Measurements from ENCODE around the gene COG5.

The COG5 gene

DNA sequence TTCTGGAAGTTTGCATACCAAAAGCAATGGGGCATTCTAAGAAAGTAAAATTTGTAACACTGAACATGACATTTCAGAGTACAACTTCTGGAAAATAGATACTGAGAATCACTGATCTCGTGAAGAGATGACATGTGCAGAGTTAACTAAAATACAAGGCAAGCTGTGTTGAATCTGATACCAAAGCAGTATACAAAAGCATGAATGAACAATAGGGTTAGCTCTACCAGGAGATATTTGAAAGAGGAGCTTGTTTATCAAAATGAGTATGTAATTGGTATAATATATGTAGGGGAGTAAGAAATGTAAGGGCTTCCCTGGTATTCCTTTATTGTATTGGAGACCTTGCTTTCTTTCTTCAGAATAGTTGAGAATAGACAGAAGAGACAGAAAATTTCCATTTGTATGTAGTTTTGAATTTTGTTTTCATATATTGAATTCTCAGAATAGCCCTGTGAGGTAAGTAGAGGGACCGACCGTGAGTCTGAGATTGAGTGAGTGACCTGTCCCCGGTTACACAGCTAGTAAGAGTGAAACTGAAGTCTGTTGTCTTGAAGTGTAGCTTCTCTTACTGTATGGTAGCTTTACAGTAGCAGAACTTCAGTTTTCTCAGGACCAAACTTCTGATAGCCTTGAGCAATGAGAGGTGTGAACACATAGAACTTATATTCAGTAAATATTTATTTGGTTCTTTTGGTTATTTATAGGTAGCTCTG, 389.9 kb downstream of the COG5 start:
- Histone ChIP-seq H3K4me1 (ENCODE audit: insufficient read depth, low read length, poor library complexity, severe bottlenecking) (peaks cover 22% of the 10 kb centered on the region), H3K9me3 (ENCODE audit: insufficient read depth, low read depth, low read length) (no peaks in the 10 kb centered on the region), H3K4me2 (ENCODE audit: low read depth, low read length, poor library complexity, severe bottlenecking) (peak overlapping the region; percentile 38), H3K36me3 (ENCODE audit: insufficient read depth, low read length) (no peaks in the 10 kb centered on the region), H3K79me2 (ENCODE audit: insufficient read depth, low read length) (peaks cover 70% of the 10 kb centered on the region), H3K9ac (ENCODE audit: low read depth, low read length, poor library complexity, severe bottlenecking) (no peak overlapping the region), H3F3A (ENCODE audit: low read depth) (no peaks in the 10 kb centered on the region), H4K20me1 (ENCODE audit: insufficient read depth, low read length, poor library complexity, severe bottlenecking) (peaks cover 42% of the 10 kb centered on the region), H3K27me3 (ENCODE audit: insufficient read depth, low read length, poor library complexity, severe bottlenecking) (no peaks in the 10 kb centered on the region), H3K9me2 (replicated peaks; ENCODE audit: low read depth, low read length) (no peaks in the 10 kb centered on the region), H2AFZ (ENCODE audit: low read length) (no peak overlapping the region), H3K4me3 (ENCODE audit: low read length, poor library complexity, severe bottlenecking) (no peak overlapping the region)
- no peak for TF ChIP-seq CTCF (conservative IDR thresholded peaks at IDR 0.05; ENCODE audit: low read length)
- TF ChIP-seq EZH2phosphoT487 (IDR thresholded peaks at IDR 0.05; ENCODE audit: borderline replicate concordance) = no peak

DNA sequence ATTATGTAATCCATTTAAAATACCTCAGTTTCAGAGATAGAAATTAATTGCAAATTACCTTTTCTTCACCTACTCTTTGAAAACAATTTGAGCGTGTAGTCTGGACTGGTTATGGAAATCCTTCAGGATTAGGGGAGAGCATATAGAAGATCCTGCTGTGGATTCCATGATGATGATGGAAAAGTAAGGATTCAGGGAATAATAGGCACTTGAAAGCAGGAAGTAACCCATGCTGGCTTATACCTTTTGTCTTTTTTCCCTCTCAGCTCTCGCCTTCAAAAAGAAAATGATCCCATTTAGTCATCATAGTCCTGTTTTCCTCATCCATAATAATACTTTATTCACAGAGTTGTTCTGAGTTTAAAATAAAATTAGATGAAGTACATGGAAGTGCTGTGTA, 390.5 kb downstream of the COG5 start:
- Histone ChIP-seq H2AFZ (ENCODE audit: low read length) (no peak overlapping the region), H3K27me3 (ENCODE audit: insufficient read depth, low read length, poor library complexity, severe bottlenecking) (no peaks in the 10 kb centered on the region), H3K36me3 (ENCODE audit: insufficient read depth, low read length) (no peaks in the 10 kb centered on the region), H3F3A (ENCODE audit: low read depth) (no peaks in the 10 kb centered on the region), H3K9me2 (replicated peaks; ENCODE audit: low read depth, low read length) (no peaks in the 10 kb centered on the region), H3K4me2 (ENCODE audit: low read depth, low read length, poor library complexity, severe bottlenecking) (peak overlapping the region; percentile 38), H3K9ac (ENCODE audit: low read depth, low read length, poor library complexity, severe bottlenecking) (no peak overlapping the region), H4K20me1 (ENCODE audit: insufficient read depth, low read length, poor library complexity, severe bottlenecking) (peaks cover 42% of the 10 kb centered on the region), H3K4me1 (ENCODE audit: insufficient read depth, low read length, poor library complexity, severe bottlenecking) (peaks cover 22% of the 10 kb centered on the region), H3K4me3 (ENCODE audit: low read length, poor library complexity, severe bottlenecking) (no peak overlapping the region), H3K79me2 (ENCODE audit: insufficient read depth, low read length) (peaks cover 67% of the 10 kb centered on the region), H3K9me3 (ENCODE audit: insufficient read depth, low read depth, low read length) (no peaks in the 10 kb centered on the region)
- TF ChIP-seq CTCF (conservative IDR thresholded peaks at IDR 0.05; ENCODE audit: low read length) = no peak

- H4K20me1 ChIP-seq (ENCODE audit: insufficient read depth, low read length, poor library complexity, severe bottlenecking) = peaks cover 40% of the 10 kb centered on the region
- no peaks in the 10 kb centered on the region for H3K36me3 ChIP-seq (ENCODE audit: insufficient read depth, low read length)
- H2AFZ ChIP-seq (ENCODE audit: low read length) = no peak overlapping the region
- H3K79me2 ChIP-seq (ENCODE audit: insufficient read depth, low read length) = peaks cover 60% of the 10 kb centered on the region
- peaks cover 23% of the 10 kb centered on the region for H3K4me1 ChIP-seq (ENCODE audit: insufficient read depth, low read length, poor library complexity, severe bottlenecking)
- H3K4me2 ChIP-seq (ENCODE audit: low read depth, low read length, poor library complexity, severe bottlenecking) = peak overlapping the region; percentile 38
- no peak overlapping the region for H3K9ac ChIP-seq (ENCODE audit: low read depth, low read length, poor library complexity, severe bottlenecking)
- no peaks in the 10 kb centered on the region for H3K9me3 ChIP-seq (ENCODE audit: insufficient read depth, low read depth, low read length)
- no peaks in the 10 kb centered on the region for H3K27me3 ChIP-seq (ENCODE audit: insufficient read depth, low read length, poor library complexity, severe bottlenecking)
- no peak overlapping the region for H3K4me3 ChIP-seq (ENCODE audit: low read length, poor library complexity, severe bottlenecking)
- no peaks in the 10 kb centered on the region for H3F3A ChIP-seq (ENCODE audit: low read depth)
- H3K9me2 ChIP-seq (replicated peaks; ENCODE audit: low read depth, low read length) = no peaks in the 10 kb centered on the region
- no peak for TF ChIP-seq EZH2phosphoT487 (IDR thresholded peaks at IDR 0.05; ENCODE audit: borderline replicate concordance)
- no peak for TF ChIP-seq CTCF (conservative IDR thresholded peaks at IDR 0.05; ENCODE audit: low read length)
Observed at GRCh38 chr7:107172276-107173032, 391.3 kb downstream of the COG5 start.

Data from Loucy (cell line).